ENCODE results near the gene NSD1. TPM values are rescaled to one million over a fixed set of nuclear protein-coding genes. Genes with fewer than 3 reads are reported as not detected.

NSD1 gene
- total RNA-seq, 1 donor from 2014 or later, result 45.4 TPM

DNA sequence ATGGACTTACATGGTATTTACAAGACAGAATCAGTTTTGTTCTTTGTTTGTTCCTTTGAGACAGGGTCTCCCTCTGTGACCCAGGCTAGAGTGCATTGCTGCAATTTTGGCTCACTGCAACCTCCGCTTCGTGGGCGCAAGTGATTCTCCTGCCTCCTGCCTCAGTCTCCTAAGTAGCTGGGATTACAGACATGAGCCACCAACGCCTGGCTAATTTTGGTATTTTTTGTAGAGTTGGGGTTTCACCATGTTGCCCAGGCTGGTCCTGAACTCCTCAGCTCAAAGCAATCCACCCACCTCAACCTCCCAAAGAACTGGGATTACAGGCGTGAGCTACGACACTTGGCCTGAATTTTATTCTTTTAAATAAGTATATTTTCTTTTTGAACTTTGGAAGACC, 142.3 kb downstream of the NSD1 start:
- TF ChIP-seq, protein P1, sequence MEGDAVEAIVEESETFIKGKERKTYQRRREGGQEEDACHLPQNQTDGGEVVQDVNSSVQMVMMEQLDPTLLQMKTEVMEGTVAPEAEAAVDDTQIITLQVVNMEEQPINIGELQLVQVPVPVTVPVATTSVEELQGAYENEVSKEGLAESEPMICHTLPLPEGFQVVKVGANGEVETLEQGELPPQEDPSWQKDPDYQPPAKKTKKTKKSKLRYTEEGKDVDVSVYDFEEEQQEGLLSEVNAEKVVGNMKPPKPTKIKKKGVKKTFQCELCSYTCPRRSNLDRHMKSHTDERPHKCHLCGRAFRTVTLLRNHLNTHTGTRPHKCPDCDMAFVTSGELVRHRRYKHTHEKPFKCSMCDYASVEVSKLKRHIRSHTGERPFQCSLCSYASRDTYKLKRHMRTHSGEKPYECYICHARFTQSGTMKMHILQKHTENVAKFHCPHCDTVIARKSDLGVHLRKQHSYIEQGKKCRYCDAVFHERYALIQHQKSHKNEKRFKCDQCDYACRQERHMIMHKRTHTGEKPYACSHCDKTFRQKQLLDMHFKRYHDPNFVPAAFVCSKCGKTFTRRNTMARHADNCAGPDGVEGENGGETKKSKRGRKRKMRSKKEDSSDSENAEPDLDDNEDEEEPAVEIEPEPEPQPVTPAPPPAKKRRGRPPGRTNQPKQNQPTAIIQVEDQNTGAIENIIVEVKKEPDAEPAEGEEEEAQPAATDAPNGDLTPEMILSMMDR (IDR thresholded peaks at IDR 0.05), result no peak
- TF ChIP-seq POLR2A (IDR thresholded peaks at IDR 0.05), result no peak
- no peak for TF ChIP-seq POLR2AphosphoS5 (IDR thresholded peaks at IDR 0.05; ENCODE audit: insufficient read depth in 1 of 2, low read depth in 1 of 2)
- peaks cover 3 to 53% of the 10 kb centered on the region in 2 donors for H3K36me3 ChIP-seq
- H3K4me1 ChIP-seq, result no peaks in the 10 kb centered on the region
- intact Hi-C loops (cut with DNase I), result no loop called here
- no peaks in the 10 kb centered on the region for H3K27me3 ChIP-seq
- H3K4me3 ChIP-seq, result no peak overlapping the region
- H3K9me3 ChIP-seq, result no peaks in the 10 kb centered on the region
- no peak overlapping the region for H3K27ac ChIP-seq
- no peak for DNase-seq (ENCODE audit: extremely low spot score in 2 of 2)

DNA sequence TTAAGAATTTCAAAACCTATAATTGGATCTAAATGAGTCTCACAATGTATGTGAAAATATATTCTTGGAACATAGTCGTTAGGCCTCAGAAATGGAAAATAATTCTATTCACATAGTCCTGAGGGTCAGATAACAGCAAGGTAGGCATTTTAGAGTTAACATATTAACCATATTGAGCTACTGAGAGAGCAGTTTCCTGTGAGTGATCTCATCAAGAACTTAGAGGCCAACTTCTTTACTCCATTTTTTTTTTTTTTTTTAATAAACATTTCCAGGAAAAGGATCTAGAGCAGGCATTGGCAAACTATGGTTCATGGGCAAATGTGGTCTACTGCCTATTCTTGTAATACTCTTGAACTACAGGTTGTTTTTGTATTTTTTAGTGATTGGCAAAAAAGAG, 143.3 kb downstream of the NSD1 start:
- no peaks in the 10 kb centered on the region for H3K9me3 ChIP-seq
- H3K36me3 ChIP-seq, result peaks cover 4 to 58% of the 10 kb centered on the region in 2 donors
- TF ChIP-seq, protein P1 (IDR thresholded peaks at IDR 0.05), result no peak

DNA sequence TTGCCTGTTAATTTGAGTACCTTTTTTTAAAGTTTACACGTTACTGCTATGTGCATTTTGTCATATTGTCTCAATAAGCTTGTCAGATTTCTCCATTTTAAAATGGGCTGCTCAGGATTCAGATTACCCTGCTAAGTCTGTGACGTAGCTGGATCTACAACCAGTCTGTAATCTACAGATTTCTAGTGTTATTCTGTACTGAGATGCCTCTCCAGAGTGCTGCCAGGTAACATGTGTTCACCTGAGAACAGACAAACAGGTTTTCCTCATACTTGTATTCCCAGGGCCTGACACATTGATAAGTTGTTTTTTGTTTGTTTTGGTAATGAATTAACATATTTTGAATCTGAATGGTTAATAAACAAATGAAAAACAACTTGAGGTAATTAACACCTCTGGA, 154.6 kb downstream of the NSD1 start:
- Histone ChIP-seq H3K27me3 (no peaks in the 10 kb centered on the region), H3K27ac (no peak overlapping the region), H3K4me1 (no peaks in the 10 kb centered on the region), H3K4me3 (no peak overlapping the region), H3K36me3 (peaks cover 0 to 71% of the 10 kb centered on the region in 2 donors), H3K9me3 (no peaks in the 10 kb centered on the region)
- TF ChIP-seq, protein P1 (IDR thresholded peaks at IDR 0.05), result no peak
- no peak for TF ChIP-seq POLR2AphosphoS5 (IDR thresholded peaks at IDR 0.05; ENCODE audit: insufficient read depth in 1 of 2, low read depth in 1 of 2)
- DNase-seq (ENCODE audit: extremely low spot score in 2 of 2), result no peak
- intact Hi-C loops (cut with DNase I), result no loop called here

More for the DNA sequence above, 143.3 kb downstream of the NSD1 start:
- intact Hi-C loops (cut with DNase I), result no loop called here
- Histone ChIP-seq H3K27ac (no peak overlapping the region), H3K4me1 (no peaks in the 10 kb centered on the region), H3K4me3 (no peak overlapping the region), H3K27me3 (no peaks in the 10 kb centered on the region)
- DNase-seq (ENCODE audit: extremely low spot score in 2 of 2), result no peak

DNA sequence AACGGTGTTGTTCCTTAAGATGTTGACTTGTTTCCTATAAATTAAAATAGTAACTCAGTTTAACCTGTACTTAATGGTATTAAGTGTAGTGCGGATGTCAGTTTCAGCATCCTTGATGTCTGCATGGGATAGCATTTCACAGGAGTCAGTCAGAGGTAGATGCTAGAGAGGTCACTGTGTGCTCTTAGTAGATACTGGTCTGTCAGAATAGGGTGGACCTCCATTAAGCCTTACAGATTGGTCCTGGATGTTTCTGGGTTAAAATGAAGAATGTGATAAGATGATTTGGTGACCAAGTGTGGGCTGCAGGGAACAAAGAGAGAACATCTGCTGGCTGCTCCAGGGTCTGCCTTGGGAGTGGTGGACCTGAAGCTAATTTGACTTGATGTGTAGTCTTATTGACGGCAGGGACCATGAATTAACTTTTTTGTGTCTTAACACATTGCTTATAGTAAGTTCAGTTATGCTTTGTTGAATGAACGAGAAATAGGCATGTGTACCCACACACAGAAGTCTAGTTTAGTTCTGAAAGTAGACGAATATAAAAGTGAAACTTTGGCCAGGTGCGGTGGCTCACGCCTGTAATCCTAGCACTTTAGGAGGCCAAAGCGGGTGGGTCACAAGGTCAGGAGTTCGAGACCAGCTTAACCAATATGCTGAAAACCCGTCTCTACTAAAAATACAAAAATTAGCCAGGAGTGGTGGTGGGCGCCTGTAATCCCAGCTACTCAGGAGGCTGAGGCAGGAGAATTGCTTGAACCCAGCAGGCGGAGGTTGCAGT, 157.4 kb downstream of the NSD1 start:
- no peak overlapping the region for H3K4me3 ChIP-seq
- peaks cover 0 to 77% of the 10 kb centered on the region in 2 donors for H3K36me3 ChIP-seq
- TF ChIP-seq, protein P1 (IDR thresholded peaks at IDR 0.05), result no peak
- TF ChIP-seq POLR2AphosphoS5 (IDR thresholded peaks at IDR 0.05; ENCODE audit: insufficient read depth in 1 of 2, low read depth in 1 of 2) (no peak), POLR2A (IDR thresholded peaks at IDR 0.05) (no peak)
- no peaks in the 10 kb centered on the region for H3K27me3 ChIP-seq
- DNase-seq (ENCODE audit: extremely low spot score in 2 of 2), result no peak
- H3K9me3 ChIP-seq, result no peaks in the 10 kb centered on the region
- no peaks in the 10 kb centered on the region for H3K4me1 ChIP-seq
- intact Hi-C loops (cut with DNase I), result no loop called here
- no peak overlapping the region for H3K27ac ChIP-seq

DNA sequence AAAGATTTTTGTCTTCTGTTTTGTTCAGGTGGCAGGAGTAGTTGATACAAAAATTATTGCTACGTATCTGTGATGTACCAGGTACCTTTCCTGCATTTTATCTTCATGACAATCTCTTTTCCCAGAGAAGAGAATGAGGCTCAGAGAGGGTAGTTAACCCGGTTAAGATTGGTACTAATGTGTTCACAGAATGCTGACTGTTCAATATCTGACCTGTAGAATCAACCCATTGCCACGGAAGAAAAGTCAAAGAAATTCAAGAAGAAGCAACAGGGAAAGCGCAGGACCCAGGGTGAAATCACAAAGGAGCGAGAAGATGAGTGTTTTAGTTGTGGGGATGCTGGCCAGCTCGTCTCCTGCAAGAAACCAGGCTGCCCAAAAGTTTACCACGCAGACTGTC, 158.2 kb downstream of the NSD1 start:
- Histone ChIP-seq H3K27ac (no peak overlapping the region), H3K27me3 (no peaks in the 10 kb centered on the region), H3K36me3 (peaks cover 0 to 83% of the 10 kb centered on the region in 2 donors), H3K4me1 (peaks cover 5% of the 10 kb centered on the region), H3K4me3 (no peak overlapping the region), H3K9me3 (no peaks in the 10 kb centered on the region)
- no peak for TF ChIP-seq POLR2A (IDR thresholded peaks at IDR 0.05)
- no peak for TF ChIP-seq POLR2AphosphoS5 (IDR thresholded peaks at IDR 0.05; ENCODE audit: insufficient read depth in 1 of 2, low read depth in 1 of 2)
- TF ChIP-seq, protein P1 (IDR thresholded peaks at IDR 0.05), result no peak
- no peak for DNase-seq (ENCODE audit: extremely low spot score in 2 of 2)
- intact Hi-C loops (cut with DNase I), result no loop called here

Data from vagina (tissue), 2 donors.